PFSK-1 (cell line): ENCODE results near the gene RDH12. TPM values are rescaled to one million over a fixed set of nuclear protein-coding genes. Genes with fewer than 3 reads are reported as not detected.
"Not testable (repeated sequence)": the region's sequence is repeated elsewhere in the genome, so short reads cannot be mapped to it uniquely, and the experiment has no call there.

Experiments
- FOXP2 ChIP-seq: optimal IDR thresholded peaks from 2 replicates; pipeline ENCODE3; 2011; ENCODE audit warnings: borderline replicate concordance, control low read depth, inconsistent platforms; ENCODE audit not compliant: insufficient read depth; ENCODE audit errors: extremely low read length, extremely low read depth
- POLR2AphosphoS5 ChIP-seq: IDR thresholded peaks from 2 replicates; pipeline ENCODE4 v1.6.1; 2012; ENCODE audit warnings: low read depth, mild to moderate bottlenecking, control low read depth, low read length, moderate library complexity
- REST ChIP-seq, 2 experiments: IDR thresholded peaks; 2 replicates each; pipeline versions ENCODE4 v1.6.1 to v1.8.0; 2011 to 2012; ENCODE audit warnings: low read depth in 2 of 2, low read length in 2 of 2, control low read depth in 1 of 2, inconsistent platforms in 1 of 2, mild to moderate bottlenecking in 1 of 2, moderate library complexity in 1 of 2; ENCODE audit not compliant: insufficient read depth in 1 of 2
- SIN3A ChIP-seq: IDR thresholded peaks from 2 replicates; pipeline ENCODE4 v1.6.1; 2012; ENCODE audit warnings: mild to moderate bottlenecking, low read length, moderate library complexity, borderline replicate concordance; ENCODE audit not compliant: insufficient read depth
- TAF1 ChIP-seq: IDR thresholded peaks from 2 replicates; pipeline ENCODE4 v1.6.1; 2012; ENCODE audit warnings: low read length, control low read depth, borderline replicate concordance; ENCODE audit not compliant: insufficient read depth
- polyA plus RNA-seq: library from polyadenylated mRNA; unstranded; fragments of >200 nt; gene quantifications from one replicate; pipeline ENCODE4 v1.2.1, GENCODE V29; 2012; ENCODE audit warnings: low read depth, missing spikeins; ENCODE audit not compliant: insufficient read length

Gene RDH12
- polyA plus RNA-seq = 0.60 TPM

DNA sequence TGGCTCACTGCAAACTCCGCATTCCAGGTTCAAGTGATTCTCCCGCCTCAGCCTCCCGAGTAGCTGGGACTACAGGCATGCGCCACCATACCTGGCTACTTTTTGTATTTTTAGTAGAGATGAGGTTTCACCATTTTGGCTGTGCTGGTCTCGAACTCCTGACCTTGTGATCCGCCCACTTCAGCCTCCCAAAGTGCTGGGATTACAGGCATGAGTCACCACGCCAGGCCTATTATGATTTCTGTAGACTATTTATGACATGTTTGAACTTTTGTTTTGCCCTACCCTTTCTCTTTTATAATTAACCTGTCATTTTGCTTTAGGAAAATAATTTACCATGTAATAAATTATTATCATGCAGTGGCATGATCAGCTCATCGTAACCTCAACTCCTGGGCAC, at the start of gene RDH12:
Gene RDH12, plus strand, starts transcription at position 395 of the 400 bp plus-strand sequence. CDS start 20,757 bp downstream, outside the sequence.
- TF ChIP-seq SIN3A, TAF1, FOXP2: not testable (repeated sequence)

DNA sequence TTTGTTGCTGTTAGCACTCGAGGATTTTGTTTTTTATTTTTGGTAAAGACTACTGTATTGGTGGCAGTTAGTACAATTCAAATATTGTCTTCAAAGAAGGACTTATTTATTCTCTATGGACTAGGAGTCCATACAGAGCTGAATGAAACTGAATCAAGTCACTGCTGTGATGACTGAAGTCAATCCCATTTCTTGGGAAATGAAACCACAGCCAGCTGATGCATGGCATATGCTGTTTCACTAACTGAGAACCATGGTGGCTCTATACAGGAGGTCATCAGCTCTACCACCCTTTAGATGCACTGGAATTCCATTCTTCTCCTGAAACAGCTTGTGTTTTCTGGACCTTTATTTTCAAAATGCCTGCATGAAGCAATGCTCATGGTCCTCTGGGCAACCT, 49.5 kb upstream of the RDH12 start:
- TF ChIP-seq REST (IDR thresholded peaks at IDR 0.05; ENCODE audit: insufficient read depth in 1 of 2, low read depth in 2 of 2, low read length in 2 of 2) = no peak
- TF ChIP-seq TAF1 = no peak
- TF ChIP-seq POLR2AphosphoS5 = no peak
- TF ChIP-seq FOXP2 = no peak
- TF ChIP-seq SIN3A = no peak

GRCh38 chr14:67653651-67654280, 47.9 kb upstream of the RDH12 start:
- TF ChIP-seq TAF1 = no peak
- TF ChIP-seq POLR2AphosphoS5 = no peak
- no peak for TF ChIP-seq FOXP2
- no peak for TF ChIP-seq REST (IDR thresholded peaks at IDR 0.05; ENCODE audit: insufficient read depth in 1 of 2, low read depth in 2 of 2, low read length in 2 of 2)
- no peak for TF ChIP-seq SIN3A

DNA sequence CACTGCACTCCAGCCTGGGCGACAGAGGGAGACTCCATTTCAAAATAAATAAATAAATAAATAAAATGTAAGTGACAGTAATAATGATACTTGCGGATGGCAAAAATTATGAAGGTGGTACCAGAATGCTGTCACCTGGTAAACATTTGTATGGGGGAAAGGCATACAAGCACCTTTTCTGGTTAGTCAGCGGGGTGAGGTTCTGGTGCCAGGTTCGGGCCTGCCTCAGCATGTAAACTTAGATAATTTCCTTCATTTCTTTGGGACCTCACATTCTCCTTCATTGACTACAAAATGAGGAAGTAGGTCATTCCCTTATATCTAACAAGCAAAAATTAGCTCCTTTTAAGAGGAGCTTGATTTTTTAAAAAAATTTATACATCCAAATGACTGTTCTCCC, 38.1 kb upstream of the RDH12 start:
- TF ChIP-seq FOXP2 (no peak), POLR2AphosphoS5 (no peak)

- TF ChIP-seq REST (IDR thresholded peaks at IDR 0.05; ENCODE audit: insufficient read depth in 1 of 2, low read depth in 2 of 2, low read length in 2 of 2) = no peak
Measured at GRCh38 chr14:67665868-67666267, 35.8 kb upstream of the RDH12 start.

GRCh38 chr14:67666750-67667449, 34.8 kb upstream of the RDH12 start:
- TF ChIP-seq POLR2AphosphoS5 = no peak
- TF ChIP-seq TAF1 = no peak
- no peak for TF ChIP-seq FOXP2
- no peak for TF ChIP-seq SIN3A
- TF ChIP-seq REST (IDR thresholded peaks at IDR 0.05; ENCODE audit: insufficient read depth in 1 of 2, low read depth in 2 of 2, low read length in 2 of 2) = no peak
